ENCODE results near the gene PLXND1. TPM values are rescaled to one million over a fixed set of nuclear protein-coding genes. Genes with fewer than 3 reads are reported as not detected.

Gene PLXND1
- total RNA-seq, 1 donor from 2014 or later = 66.3 TPM

DNA sequence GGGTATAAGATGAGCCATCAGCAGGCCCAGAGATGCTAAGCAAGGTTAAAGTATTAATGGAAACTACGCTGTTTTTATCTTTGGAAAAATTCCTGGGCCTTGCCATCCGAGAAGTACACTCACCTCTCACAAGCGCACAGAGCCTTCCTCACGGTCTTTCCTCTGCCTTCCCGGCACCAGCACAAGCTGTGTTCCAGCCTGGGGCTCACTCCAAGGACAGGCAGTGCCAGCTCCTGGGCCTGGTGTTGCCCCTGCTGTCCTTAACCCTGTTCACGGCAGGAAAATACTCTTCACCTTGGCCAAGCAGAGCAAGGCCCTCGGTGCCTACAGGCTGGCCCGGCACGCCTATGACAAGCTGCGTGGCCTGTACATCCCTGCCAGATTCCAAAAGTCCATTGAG lies 92.4 kb downstream of the PLXND1 start:
- intact Hi-C loops (cut with DNase I) = no loop called here
- peak; percentile 49 for ATAC-seq
- no peak for DNase-seq (ENCODE audit: missing footprints)

DNA sequence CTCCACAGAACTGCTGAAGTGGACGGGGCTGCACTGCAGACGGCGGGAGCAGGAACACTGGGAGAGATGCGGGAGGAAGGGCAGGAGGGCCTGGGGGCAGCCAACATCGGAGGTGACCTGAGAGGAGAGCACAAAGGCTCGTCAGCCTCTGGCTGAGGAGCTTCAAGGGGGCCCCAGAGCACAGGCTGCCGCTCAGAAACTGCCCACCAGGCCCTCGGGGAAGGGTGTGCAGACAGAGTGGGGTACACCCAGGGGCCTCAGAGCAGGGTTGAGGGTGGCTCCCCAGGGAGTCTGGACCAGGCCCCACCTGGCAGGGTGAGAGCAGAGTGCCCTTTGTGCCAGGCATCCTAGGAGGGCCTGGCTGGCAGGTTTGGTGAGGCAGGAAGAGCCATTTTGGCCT lies 92.8 kb downstream of the PLXND1 start:
- intact Hi-C loops (cut with DNase I) = no loop called here
- DNase-seq (ENCODE audit: missing footprints) = no peak
- peak; percentile 11 for ATAC-seq

DNA sequence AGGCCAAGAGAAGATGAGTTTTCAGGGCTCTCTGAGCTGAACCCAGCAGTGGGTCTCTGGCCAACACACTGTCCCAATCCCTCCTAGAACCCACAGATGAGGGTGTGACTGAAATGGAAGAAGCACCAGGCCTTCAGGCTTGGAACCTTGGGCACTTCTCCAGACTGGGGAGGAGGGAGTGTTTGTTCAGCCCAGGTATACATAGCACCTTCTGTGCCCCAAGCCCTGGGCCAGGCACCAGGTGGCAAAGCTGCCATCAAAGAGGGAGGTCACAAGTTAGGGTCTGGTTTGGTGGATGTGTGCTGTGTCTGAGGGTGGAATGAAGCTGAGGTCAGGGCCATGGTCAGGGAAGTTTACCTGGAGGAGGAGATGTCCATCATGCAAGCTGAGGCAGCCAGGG lies 93.9 kb downstream of the PLXND1 start:
- ATAC-seq = no peak
- intact Hi-C loops (cut with DNase I) = no loop called here
- no peak for DNase-seq (ENCODE audit: missing footprints)

DNA sequence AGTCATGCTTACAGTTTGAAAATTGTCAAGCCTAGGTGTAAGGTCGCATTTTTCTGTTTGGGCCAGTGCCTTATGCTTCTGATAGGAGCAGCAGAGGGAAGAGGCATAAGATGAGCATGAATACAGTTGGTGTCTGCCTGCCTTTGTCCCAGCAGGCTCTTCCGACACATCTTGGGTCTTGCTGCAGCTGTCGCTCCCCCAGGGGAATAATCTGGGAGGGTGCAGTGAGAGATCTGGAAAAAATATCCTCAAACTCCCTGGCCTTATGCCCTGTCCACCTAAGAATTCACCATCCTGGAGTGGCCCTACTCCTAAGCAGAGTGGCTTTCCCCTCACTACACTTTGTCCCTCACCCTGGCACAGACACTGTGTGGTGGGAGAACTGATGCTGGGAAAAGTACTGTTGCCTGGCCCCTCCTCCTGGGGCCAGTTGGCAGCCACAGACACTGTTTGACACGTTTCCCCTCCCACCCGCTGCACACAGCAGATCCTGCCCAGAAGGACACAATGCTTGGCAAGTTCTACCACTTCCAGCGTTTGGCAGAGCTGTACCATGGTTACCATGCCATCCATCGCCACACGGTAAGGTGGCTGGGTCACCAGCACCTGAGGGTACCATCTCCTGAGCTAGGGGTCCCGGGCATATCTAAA lies 99.2 kb downstream of the PLXND1 start:
- DNase-seq (ENCODE audit: missing footprints) (no peak), ATAC-seq (peak; percentile 71)
- intact Hi-C loops (cut with DNase I) = no loop called here

- DNase-seq (ENCODE audit: missing footprints) = no peak
- intact Hi-C loops (cut with DNase I) = no loop called here
These were observed 100.2 kb downstream of the PLXND1 start for GRCh38 chr3:129506231-129506742.

GRCh38 chr3:129505341-129505740 lies 101.1 kb downstream of the PLXND1 start:
- intact Hi-C loops (cut with DNase I) = no loop called here

More at GRCh38 chr3:129506231-129506742, 100.2 kb downstream of the PLXND1 start:
- no peak for ATAC-seq

More at GRCh38 chr3:129505341-129505740, 101.1 kb downstream of the PLXND1 start:
- ATAC-seq (no peak), DNase-seq (ENCODE audit: missing footprints) (no peak)

Other genes starting within 250 kb of the PLXND1 start
- not detected for gene EFCAB12, start 178.0 kb downstream of the PLXND1 start, total RNA-seq
- gene MBD4, start 166.7 kb downstream of the PLXND1 start, total RNA-seq = 20.2 TPM
- gene IFT122, start 166.5 kb downstream of the PLXND1 start, total RNA-seq = 19.7 TPM
- gene RHO, start 78.0 kb downstream of the PLXND1 start, total RNA-seq = not detected
- not detected for gene H1-8, start 63.5 kb downstream of the PLXND1 start, total RNA-seq